SK-N-SH treated with all-trans-retinoic acid at 6 μM for 48 hours (cell line): ENCODE data around the gene LRP2.

Source experiments
- ZFP3 ChIP-seq: fragments of 250-450 bp; sonication (Bioruptor Pico); IDR thresholded peaks from 2 replicates; pipeline ENCODE4 v1.5.0; 2020; ENCODE audit warnings: mild to moderate bottlenecking, moderate library complexity
- ZFP30 ChIP-seq: fragments of 450-650 bp; formaldehyde crosslinking; IDR thresholded peaks from 2 replicates; pipeline ENCODE4 v1.5.0; 2022; ENCODE audit warnings: mild to moderate bottlenecking, moderate library complexity
- ZNF70 ChIP-seq: fragments of 450-650 bp; formaldehyde crosslinking; IDR thresholded peaks from 2 replicates; pipeline ENCODE4 v1.5.0; 2020; ENCODE audit warnings: mild to moderate bottlenecking, moderate library complexity

DNA sequence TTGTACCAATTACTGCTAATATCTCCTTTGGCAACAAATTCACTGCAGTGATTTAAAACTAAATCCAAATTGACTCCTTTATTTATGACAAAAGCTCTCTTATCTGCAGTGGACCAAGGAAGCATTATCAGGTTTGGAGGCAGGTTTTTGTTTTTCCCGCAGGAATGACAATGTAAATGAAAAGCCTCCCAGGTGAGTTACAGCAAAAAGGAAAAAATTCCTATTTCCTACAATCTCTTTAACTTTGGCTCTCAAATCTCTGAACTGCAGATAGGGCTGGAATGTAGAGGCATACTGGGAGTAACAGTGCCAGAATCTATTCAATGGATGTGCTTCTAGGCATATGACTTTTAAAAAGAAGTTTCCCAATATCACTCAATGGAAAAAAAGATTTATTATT is 28.9 kb upstream of the LRP2 start:
- TF ChIP-seq ZFP30 (CRISPR knock-in tag) (no peak), ZNF70 (CRISPR knock-in tag) (no peak), ZFP3 (no peak)
